ENCODE results near the gene UBE2J2.

Gene UBE2J2

DNA sequence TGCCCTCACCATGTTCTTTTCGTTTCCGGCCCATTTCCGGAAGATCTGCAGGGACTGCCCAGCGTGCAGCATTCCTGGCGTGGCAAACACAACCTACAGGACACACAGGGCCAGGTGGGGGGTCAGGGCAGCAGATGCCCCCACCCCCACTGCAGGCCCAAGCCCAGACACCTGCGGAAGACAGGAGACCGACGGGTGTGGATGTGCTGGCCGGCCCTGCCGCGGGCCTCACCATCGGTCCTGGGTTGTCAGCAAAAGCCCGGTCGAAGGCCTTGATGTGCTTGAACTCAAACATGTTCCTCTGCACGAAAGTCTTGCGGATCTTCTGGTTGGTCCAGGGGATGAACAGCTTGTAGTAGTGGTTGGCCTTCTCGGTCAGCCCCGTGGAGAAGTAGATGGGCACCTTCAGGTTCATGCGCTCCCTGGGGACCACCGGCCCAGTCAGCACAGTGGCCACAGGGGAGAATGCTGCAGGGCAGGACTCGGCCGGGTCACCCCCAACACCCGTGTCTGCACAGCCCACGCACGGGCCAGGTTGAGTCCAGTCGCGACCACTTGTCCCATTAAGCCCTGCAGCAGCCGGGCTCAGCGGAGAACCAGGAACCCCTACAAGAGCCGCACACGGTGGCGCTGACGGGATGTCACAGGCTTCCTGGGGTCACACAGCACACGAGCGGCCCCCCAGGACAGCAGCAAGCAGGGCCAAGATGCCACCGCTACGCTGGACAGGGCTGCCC, 40.0 kb upstream of the UBE2J2 start:
- H3K4me3 ChIP-seq (replicated peaks; ENCODE audit: low read depth, low read length), result no peak overlapping the region
- TF ChIP-seq, protein P1, sequence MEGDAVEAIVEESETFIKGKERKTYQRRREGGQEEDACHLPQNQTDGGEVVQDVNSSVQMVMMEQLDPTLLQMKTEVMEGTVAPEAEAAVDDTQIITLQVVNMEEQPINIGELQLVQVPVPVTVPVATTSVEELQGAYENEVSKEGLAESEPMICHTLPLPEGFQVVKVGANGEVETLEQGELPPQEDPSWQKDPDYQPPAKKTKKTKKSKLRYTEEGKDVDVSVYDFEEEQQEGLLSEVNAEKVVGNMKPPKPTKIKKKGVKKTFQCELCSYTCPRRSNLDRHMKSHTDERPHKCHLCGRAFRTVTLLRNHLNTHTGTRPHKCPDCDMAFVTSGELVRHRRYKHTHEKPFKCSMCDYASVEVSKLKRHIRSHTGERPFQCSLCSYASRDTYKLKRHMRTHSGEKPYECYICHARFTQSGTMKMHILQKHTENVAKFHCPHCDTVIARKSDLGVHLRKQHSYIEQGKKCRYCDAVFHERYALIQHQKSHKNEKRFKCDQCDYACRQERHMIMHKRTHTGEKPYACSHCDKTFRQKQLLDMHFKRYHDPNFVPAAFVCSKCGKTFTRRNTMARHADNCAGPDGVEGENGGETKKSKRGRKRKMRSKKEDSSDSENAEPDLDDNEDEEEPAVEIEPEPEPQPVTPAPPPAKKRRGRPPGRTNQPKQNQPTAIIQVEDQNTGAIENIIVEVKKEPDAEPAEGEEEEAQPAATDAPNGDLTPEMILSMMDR (IDR thresholded peaks at IDR 0.05; ENCODE audit: low read depth, low read length, missing control alignments), result no peak
- no peak for DNase-seq (ENCODE audit: extremely low read depth, low read depth)

DNA sequence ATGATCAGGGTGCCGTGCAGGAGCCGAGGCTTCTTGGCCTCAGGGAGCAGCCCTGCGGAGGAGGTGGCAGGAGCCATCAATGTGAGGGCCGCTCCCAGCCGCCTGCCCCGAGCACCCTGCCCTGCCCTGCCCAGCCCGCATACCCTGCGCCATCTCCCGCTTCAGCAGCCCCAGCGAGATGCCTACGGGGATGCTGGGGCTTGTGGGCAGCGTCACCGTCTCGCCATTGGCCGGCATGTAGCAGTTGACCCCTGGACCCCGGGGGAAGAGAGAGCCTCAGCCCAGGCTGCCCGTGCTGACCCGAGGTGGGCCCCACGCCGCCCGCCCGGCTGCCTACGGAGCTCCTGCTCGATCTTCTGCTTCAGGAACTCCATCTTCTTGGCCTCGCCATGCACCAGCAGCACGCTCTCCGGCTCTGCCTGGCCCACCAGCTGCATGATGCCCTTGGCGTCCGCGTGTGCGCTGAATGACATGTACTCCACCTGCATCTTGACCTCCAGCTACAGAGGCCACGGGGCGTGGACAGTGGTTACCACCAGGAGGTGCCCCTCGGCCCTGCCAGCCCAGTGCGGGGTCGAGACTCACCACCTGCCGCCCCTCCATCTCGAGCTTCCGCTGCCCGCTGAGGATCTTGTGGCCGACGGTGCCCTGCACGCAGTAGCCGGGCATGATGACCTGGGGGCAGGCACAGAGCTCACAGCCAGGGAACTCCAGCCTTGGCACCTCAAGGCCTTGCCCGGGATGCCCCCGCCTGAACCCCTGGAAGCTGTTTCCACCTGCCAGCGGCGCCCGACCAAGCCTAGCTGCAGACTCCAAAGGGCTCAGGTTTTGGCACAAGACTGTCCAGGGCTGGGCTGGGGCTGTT, 39.0 kb upstream of the UBE2J2 start:
- no peak for DNase-seq (ENCODE audit: extremely low read depth, low read depth)
- TF ChIP-seq, protein P1 (IDR thresholded peaks at IDR 0.05; ENCODE audit: low read depth, low read length, missing control alignments), result no peak
- no peak overlapping the region for H3K4me3 ChIP-seq (replicated peaks; ENCODE audit: low read depth, low read length)

DNA sequence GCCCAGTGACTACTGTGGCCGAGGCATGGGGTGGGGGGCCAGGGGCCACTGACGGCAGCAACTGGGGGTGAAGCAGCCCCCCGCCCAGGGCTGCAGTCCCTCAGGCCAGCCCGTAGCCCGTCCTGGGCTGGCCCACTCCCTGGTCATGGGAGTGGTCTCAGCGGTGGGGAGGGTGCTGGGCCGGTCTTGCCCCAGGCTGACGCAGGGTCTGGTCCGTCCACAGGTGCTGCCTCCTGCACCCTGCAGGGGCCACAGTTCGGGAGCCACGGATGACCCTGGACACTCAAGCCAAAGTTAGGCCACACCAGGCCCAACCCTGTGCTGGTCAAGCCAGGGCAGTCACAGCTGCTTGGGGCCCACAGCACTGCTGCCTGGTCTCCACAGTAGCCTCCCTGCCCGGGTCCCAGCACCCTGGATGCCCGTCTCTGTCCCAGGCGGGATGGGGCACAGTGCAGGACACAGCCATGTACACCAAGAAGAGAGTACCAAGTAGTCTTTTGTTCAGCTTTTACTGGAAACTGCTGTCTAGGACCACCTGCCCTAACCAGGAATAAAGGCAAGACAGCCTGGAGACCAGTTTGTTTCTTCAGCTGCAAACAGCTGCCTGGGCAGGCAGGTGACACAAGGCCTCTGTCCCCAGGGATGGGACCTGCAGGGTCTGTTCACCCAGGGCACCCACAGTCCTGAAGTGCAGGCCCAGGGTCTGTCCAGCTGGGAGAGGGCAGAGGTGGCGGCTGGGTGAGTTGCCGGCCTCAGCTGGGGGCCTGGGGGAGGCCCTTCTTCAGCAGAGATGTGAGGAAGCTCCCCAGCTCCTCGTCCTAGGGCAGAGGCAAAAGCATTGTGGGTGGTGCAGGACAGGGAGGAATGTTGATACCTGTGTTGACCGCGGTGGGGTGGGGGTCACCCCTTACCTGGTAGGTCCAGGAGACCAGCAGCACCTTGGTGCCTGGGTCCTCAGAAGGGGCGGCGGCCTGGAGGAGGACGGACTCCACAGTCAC, 37.8 kb upstream of the UBE2J2 start:
- no peak overlapping the region for H3K4me3 ChIP-seq (replicated peaks; ENCODE audit: low read depth, low read length)
- DNase-seq (ENCODE audit: extremely low read depth, low read depth), result no peak
- TF ChIP-seq, protein P1 (IDR thresholded peaks at IDR 0.05; ENCODE audit: low read depth, low read length, missing control alignments), result no peak

DNA sequence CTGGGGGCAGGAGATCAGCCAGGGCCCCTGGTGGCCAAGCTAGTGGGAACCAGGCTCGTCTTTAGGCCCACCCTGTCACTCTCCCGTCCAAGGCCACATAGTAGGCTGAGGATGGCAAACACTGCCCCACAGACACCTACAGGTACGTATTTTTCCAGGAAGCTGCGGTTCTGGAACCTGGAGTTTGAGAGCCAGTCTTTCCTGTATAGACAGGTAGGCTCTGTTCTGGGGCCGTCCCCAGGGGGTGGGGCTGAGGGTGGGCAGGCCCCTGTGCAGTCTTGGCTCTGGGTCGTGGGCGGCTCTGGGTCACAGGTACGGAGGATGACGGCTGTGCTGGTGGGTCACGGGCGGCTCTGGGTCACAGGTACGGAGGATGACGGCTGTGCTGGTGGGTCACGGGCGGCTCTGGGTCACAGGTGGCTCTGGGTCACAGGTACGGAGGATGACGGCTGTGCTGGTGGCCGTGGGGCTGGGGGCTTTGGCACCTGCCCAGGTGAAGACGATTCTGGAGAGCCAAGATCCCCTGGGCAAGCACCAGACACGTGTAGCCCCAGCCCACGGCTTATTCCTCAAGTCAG, 36.9 kb upstream of the UBE2J2 start:
- TF ChIP-seq, protein P1 (IDR thresholded peaks at IDR 0.05; ENCODE audit: low read depth, low read length, missing control alignments), result no peak
- no peak for DNase-seq (ENCODE audit: extremely low read depth, low read depth)
- H3K4me3 ChIP-seq (replicated peaks; ENCODE audit: low read depth, low read length), result no peak overlapping the region

DNA sequence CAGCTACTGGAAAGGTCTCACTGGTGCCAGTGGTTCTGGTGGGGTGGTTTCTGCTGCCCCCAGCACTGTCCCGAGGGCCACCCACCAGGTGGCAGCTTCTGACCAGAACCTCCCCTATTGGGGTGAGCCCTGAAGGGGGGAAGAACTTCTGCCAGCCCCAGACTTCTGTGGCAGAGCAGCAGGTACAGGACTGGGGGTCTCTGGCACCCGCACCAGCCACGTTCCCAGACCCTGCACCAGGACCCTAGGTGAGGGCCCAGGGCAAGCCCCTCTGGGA, 36.4 kb upstream of the UBE2J2 start:
- TF ChIP-seq, protein P1 (IDR thresholded peaks at IDR 0.05; ENCODE audit: low read depth, low read length, missing control alignments), result peak; percentile 12
- H3K4me3 ChIP-seq (replicated peaks; ENCODE audit: low read depth, low read length), result peak overlapping the region; percentile 79
- no peak for DNase-seq (ENCODE audit: extremely low read depth, low read depth)
